22Rv1 (cell line): Measurements from ENCODE around the gene PANK4.

ENCODE experiments used
- CTCF ChIP-seq: fragments of 450-650 bp; IDR thresholded peaks from 2 replicates; pipeline ENCODE4 v1.5.1; 2017; ENCODE audit warnings: mild to moderate bottlenecking
- ZFX ChIP-seq: fragments of 450-650 bp; IDR thresholded peaks from 2 replicates; pipeline ENCODE4 v1.6.1; 2017; ENCODE audit warnings: antibody characterized with exemption, borderline replicate concordance

- TF ChIP-seq CTCF (no peak), ZFX (no peak)
These were observed 24.6 kb downstream of the PANK4 start for GRCh38 chr1:2501820-2502119.
